Measurements from ENCODE around the gene NWD2. TPM values are rescaled to one million over a fixed set of nuclear protein-coding genes. Genes with fewer than 3 reads are reported as not detected.
A peak's percentile ranks its signal among the peaks of the same experiment; 100 is the strongest.

The NWD2 gene
- total and polyA plus RNA-seq, 2 experiments from 2014 or later, result 0.33 TPM; not detected in 1

GRCh38 chr4:37453999-37454800, 209.7 kb downstream of the NWD2 start:
- H3K36me3 ChIP-seq (replicated peaks; ENCODE audit: insufficient read depth, low read depth), result no peaks in the 10 kb centered on the region
- no peaks in the 10 kb centered on the region for H3K4me1 ChIP-seq (ENCODE audit: insufficient read depth)
- H3K27ac ChIP-seq, result peak overlapping the region; percentile 93
- H3K9me3 ChIP-seq (ENCODE audit: low read depth), result no peaks in the 10 kb centered on the region
- 3% methylated on average over 32 of the region's 32 CpGs for WGBS (ENCODE audit: low lambda C conversion rate, missing lambda C conversion rate)
- peak overlapping the region; percentile 88 for H3K4me2 ChIP-seq
- H3K4me3 ChIP-seq, result peak overlapping the region; percentile 62
- no peak for TF ChIP-seq CTCF (IDR thresholded peaks at IDR 0.05; ENCODE audit: poor library complexity)
- TF ChIP-seq EZH2 (IDR thresholded peaks at IDR 0.05; ENCODE audit: borderline replicate concordance), result no peak
- TF ChIP-seq EZH2phosphoT487 (IDR thresholded peaks at IDR 0.05; ENCODE audit: low read depth, severe bottlenecking, unreplicated experiment), result no peak
- H3K9me2 ChIP-seq (replicated peaks; ENCODE audit: insufficient read depth), result no peaks in the 10 kb centered on the region
- H2AFZ ChIP-seq, result peak overlapping the region; percentile 82
- no peak for DNase-seq (ENCODE audit: low spot score)
- H4K20me1 ChIP-seq (ENCODE audit: insufficient read depth, poor library complexity, severe bottlenecking), result no peaks in the 10 kb centered on the region
- H3K27me3 ChIP-seq, result no peaks in the 10 kb centered on the region
- H3K79me2 ChIP-seq, result peaks cover 44% of the 10 kb centered on the region

GRCh38 chr4:37455301-37456131, 211.0 kb downstream of the NWD2 start:
- TF ChIP-seq EZH2 (IDR thresholded peaks at IDR 0.05; ENCODE audit: borderline replicate concordance) (no peak), EZH2phosphoT487 (IDR thresholded peaks at IDR 0.05; ENCODE audit: low read depth, severe bottlenecking, unreplicated experiment) (no peak), CTCF (IDR thresholded peaks at IDR 0.05; ENCODE audit: poor library complexity) (no peak)
- DNase-seq (ENCODE audit: low spot score), result no peak
- H3K4me3 ChIP-seq, result peak overlapping the region; percentile 62
- H3K79me2 ChIP-seq, result peaks cover 55% of the 10 kb centered on the region
- H2AFZ ChIP-seq, result no peak overlapping the region
- no peaks in the 10 kb centered on the region for H3K36me3 ChIP-seq (replicated peaks; ENCODE audit: insufficient read depth, low read depth)
- H3K9me3 ChIP-seq (ENCODE audit: low read depth), result no peaks in the 10 kb centered on the region
- 78% methylated on average over 11 of the region's 11 CpGs for WGBS (ENCODE audit: low lambda C conversion rate, missing lambda C conversion rate)
- no peaks in the 10 kb centered on the region for H3K9me2 ChIP-seq (replicated peaks; ENCODE audit: insufficient read depth)
- H3K4me1 ChIP-seq (ENCODE audit: insufficient read depth), result no peaks in the 10 kb centered on the region
- no peaks in the 10 kb centered on the region for H4K20me1 ChIP-seq (ENCODE audit: insufficient read depth, poor library complexity, severe bottlenecking)
- H3K27ac ChIP-seq, result peak overlapping the region; percentile 93
- H3K4me2 ChIP-seq, result peak overlapping the region; percentile 88
- H3K27me3 ChIP-seq, result no peaks in the 10 kb centered on the region

- no peak overlapping the region for H3K27ac ChIP-seq
- DNase-seq (ENCODE audit: low spot score), result no peak
- WGBS (ENCODE audit: low lambda C conversion rate, missing lambda C conversion rate), result 83% methylated on average over 1 of the region's 1 CpG
Observed at GRCh38 chr4:37461801-37462200, 217.3 kb downstream of the NWD2 start.

More at GRCh38 chr4:37461801-37462200, 217.3 kb downstream of the NWD2 start:
- Histone ChIP-seq H3K9me3 (ENCODE audit: low read depth) (no peaks in the 10 kb centered on the region), H3K27me3 (no peaks in the 10 kb centered on the region), H2AFZ (no peak overlapping the region), H3K36me3 (replicated peaks; ENCODE audit: insufficient read depth, low read depth) (no peaks in the 10 kb centered on the region), H3K9me2 (replicated peaks; ENCODE audit: insufficient read depth) (no peaks in the 10 kb centered on the region), H3K79me2 (peaks cover 89% of the 10 kb centered on the region), H3K4me2 (no peak overlapping the region), H3K4me1 (ENCODE audit: insufficient read depth) (peaks cover 23% of the 10 kb centered on the region), H3K4me3 (no peak overlapping the region), H4K20me1 (ENCODE audit: insufficient read depth, poor library complexity, severe bottlenecking) (no peaks in the 10 kb centered on the region)
- TF ChIP-seq CTCF (IDR thresholded peaks at IDR 0.05; ENCODE audit: poor library complexity), result no peak
- TF ChIP-seq EZH2phosphoT487 (IDR thresholded peaks at IDR 0.05; ENCODE audit: low read depth, severe bottlenecking, unreplicated experiment), result no peak
- TF ChIP-seq EZH2 (IDR thresholded peaks at IDR 0.05; ENCODE audit: borderline replicate concordance), result no peak
